ENCODE data around the gene MRE11. TPM values are rescaled to one million over a fixed set of nuclear protein-coding genes. Genes with fewer than 3 reads are reported as not detected.

MRE11 gene
- total RNA-seq, 1 donor from 2014 or later = 13.3 TPM

Small RNA genes within 50 kb of the gene (small RNA-seq; reads per million reads assigned to genes)
- gene MIR548L (ENCODE audit: low replicate concordance) = 0.61 reads per million, percentile 58 among the genes with 10 or more reads in this experiment

Other genes with a start within 250 kb of the MRE11 start
- not detected for gene IZUMO1R, start 189.3 kb downstream of the MRE11 start, total RNA-seq
- 0.98 TPM for gene GPR83, start 92.4 kb downstream of the MRE11 start, total RNA-seq
- gene ANKRD49, start 140 bp upstream of the MRE11 start, total RNA-seq = 18.9 TPM
- 0.49 TPM for gene C11orf97, start 18.6 kb upstream of the MRE11 start, total RNA-seq
- 6.1 TPM for gene FUT4, start 50.1 kb upstream of the MRE11 start, total RNA-seq
- gene PIWIL4, start 73.5 kb upstream of the MRE11 start, total RNA-seq = 5.9 TPM